ENCODE data around the gene DENND2A.

GRCh38 chr7:140533394-140533872 lies 107.2 kb downstream of the DENND2A start:
- TF ChIP-seq, protein P1, sequence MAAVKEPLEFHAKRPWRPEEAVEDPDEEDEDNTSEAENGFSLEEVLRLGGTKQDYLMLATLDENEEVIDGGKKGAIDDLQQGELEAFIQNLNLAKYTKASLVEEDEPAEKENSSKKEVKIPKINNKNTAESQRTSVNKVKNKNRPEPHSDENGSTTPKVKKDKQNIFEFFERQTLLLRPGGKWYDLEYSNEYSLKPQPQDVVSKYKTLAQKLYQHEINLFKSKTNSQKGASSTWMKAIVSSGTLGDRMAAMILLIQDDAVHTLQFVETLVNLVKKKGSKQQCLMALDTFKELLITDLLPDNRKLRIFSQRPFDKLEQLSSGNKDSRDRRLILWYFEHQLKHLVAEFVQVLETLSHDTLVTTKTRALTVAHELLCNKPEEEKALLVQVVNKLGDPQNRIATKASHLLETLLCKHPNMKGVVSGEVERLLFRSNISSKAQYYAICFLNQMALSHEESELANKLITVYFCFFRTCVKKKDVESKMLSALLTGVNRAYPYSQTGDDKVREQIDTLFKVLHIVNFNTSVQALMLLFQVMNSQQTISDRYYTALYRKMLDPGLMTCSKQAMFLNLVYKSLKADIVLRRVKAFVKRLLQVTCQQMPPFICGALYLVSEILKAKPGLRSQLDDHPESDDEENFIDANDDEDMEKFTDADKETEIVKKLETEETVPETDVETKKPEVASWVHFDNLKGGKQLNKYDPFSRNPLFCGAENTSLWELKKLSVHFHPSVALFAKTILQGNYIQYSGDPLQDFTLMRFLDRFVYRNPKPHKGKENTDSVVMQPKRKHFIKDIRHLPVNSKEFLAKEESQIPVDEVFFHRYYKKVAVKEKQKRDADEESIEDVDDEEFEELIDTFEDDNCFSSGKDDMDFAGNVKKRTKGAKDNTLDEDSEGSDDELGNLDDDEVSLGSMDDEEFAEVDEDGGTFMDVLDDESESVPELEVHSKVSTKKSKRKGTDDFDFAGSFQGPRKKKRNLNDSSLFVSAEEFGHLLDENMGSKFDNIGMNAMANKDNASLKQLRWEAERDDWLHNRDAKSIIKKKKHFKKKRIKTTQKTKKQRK (IDR thresholded peaks at IDR 0.05; ENCODE audit: low read depth, low read length): no peak
- no peak for TF ChIP-seq TCF7 (IDR thresholded peaks at IDR 0.05; ENCODE audit: borderline replicate concordance)
- TF ChIP-seq IRF4 (IDR thresholded peaks at IDR 0.05; ENCODE audit: low read depth, low read length): no peak
- TF ChIP-seq SUPT20H (IDR thresholded peaks at IDR 0.05; ENCODE audit: borderline replicate concordance, control insufficient read depth, low read depth, low read length): no peak
- no peak for TF ChIP-seq GABPA (IDR thresholded peaks at IDR 0.05; ENCODE audit: low read depth)
- TF ChIP-seq BRCA1 (IDR thresholded peaks at IDR 0.05; ENCODE audit: low read depth, low read length): no peak
- TF ChIP-seq, protein P2, sequence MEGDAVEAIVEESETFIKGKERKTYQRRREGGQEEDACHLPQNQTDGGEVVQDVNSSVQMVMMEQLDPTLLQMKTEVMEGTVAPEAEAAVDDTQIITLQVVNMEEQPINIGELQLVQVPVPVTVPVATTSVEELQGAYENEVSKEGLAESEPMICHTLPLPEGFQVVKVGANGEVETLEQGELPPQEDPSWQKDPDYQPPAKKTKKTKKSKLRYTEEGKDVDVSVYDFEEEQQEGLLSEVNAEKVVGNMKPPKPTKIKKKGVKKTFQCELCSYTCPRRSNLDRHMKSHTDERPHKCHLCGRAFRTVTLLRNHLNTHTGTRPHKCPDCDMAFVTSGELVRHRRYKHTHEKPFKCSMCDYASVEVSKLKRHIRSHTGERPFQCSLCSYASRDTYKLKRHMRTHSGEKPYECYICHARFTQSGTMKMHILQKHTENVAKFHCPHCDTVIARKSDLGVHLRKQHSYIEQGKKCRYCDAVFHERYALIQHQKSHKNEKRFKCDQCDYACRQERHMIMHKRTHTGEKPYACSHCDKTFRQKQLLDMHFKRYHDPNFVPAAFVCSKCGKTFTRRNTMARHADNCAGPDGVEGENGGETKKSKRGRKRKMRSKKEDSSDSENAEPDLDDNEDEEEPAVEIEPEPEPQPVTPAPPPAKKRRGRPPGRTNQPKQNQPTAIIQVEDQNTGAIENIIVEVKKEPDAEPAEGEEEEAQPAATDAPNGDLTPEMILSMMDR (IDR thresholded peaks at IDR 0.05 in 2 of 3, conservative IDR thresholded peaks at IDR 0.05 in 1 of 3; ENCODE audit: control insufficient read depth in 2 of 3, extremely low read depth in 1 of 3, insufficient read depth in 1 of 3, low read depth in 3 of 3, low read length in 3 of 3): no peak
- TF ChIP-seq JUND (IDR thresholded peaks at IDR 0.05; ENCODE audit: low read depth, low read length): no peak

All from GM12878 (cell line).